NCI-H187 treated with DMSO at 0.1 percent for 48 hours (cell line): ENCODE results near the gene TRIOBP.

Source experiments
- DNase-seq: peaks from one replicate; lab custom pipeline; 2025; lab: John Stamatoyannopoulos, UW

TRIOBP gene

DNA sequence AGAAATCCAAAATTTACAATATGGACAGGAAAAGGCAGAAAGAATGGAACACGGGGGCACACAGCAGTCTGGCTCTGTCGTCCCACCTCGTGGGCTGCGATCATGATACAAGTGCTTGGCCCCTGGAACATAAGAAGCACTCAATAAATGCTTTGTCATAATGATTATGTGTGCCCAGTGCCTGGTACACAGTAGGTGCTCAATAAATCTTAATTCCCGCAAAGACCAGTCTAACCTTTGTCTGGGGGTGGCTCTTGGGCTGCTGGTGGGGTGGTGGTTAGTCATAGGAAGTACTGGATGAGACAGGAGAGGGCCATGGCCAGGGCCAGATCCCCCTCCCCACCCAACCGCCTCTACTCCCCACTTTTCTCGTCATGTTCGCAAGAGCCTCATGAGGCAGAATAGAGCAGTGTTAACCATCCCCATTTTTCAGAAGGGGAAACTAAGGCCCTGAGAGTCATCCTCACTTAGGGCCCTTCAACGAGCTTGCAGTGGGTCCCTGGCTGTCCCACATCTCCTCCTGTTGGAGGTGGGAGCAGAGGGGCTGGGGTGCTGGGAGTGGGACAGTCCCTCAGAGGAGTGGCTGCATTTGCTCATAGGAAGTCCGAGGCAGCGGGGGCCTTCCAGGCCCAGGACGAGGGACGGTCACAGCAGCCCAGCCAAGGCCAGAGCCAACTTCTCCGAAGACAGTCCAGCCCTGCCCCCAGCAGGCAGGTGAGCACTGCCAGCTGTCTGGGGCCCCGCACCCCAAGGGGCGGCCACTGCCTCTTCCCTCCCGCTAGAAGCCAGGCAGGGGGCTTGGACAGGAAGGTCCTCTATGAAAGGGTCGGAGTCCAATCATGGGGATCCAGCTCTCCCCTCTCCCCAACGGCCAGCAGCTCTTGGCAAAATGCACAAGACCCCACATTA, 36.1 kb downstream of the TRIOBP start:
- no peak for DNase-seq

DNA sequence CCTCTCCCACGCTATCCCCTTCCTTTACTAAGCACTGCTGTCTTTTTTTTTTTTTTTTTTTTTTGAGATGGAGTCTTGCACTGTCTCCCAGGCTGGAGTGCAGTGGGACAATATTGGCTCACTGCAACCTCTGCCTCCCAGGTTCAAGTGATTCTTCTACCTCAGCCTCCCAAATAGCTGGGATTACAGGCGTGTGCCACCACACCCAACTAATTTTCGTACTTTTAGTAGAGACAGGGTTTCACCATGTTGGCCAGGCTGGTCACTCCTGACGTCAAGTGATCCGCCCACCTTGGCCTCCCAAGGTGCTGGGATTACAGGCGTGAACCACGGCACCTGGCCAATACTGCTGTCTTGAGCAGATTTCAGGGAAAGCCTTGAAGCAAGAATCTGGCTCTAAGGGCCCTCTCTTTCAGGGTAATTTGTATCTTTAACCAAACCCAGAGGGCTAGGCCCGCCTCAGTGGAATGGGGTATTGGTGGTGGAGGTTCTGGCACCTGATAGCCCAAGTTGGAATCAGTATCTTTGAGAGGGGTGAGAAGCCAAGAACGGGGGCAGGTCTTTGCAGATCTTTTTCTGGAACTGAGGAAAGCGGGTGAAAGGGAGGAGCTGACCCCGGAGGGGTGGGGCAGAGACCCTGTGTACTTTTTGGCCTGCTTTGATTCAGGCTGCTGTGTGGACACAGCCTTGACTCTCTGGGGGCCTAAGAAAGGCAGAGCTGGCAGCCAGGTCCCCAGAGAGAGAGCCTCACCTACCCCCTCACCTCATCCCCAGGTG, 37.0 kb downstream of the TRIOBP start:
- DNase-seq = no peak

DNA sequence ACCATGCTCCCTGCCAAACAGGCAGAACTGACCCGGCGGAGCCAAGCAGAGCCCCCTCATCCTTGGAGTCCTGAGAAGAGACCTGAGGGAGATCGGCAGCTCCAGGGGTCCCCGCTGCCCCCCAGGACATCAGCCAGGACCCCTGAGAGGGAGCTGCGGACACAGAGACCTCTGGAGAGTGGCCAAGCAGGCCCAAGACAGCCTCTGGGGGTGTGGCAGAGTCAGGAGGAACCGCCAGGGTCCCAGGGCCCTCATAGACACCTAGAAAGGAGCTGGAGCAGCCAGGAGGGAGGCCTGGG, 37.5 kb downstream of the TRIOBP start:
- no peak for DNase-seq

DNA sequence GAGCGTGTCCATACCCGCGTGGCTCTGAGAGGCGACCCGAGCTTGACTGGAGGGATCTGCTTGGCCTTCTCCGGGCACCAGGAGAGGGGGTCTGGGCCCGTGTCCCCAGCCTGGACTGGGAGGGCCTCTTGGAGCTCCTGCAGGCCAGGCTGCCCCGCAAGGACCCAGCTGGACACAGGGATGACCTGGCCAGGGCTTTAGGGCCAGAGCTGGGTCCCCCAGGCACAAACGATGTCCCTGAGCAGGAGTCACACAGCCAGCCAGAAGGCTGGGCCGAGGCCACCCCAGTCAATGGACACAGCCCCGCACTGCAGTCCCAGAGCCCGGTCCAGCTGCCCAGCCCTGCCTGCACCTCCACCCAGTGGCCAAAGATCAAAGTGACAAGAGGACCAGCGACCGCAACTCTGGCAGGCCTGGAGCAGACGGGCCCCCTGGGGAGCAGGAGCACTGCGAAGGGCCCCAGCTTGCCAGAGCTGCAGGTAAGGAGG, 38.2 kb downstream of the TRIOBP start:
- DNase-seq = no peak

DNA sequence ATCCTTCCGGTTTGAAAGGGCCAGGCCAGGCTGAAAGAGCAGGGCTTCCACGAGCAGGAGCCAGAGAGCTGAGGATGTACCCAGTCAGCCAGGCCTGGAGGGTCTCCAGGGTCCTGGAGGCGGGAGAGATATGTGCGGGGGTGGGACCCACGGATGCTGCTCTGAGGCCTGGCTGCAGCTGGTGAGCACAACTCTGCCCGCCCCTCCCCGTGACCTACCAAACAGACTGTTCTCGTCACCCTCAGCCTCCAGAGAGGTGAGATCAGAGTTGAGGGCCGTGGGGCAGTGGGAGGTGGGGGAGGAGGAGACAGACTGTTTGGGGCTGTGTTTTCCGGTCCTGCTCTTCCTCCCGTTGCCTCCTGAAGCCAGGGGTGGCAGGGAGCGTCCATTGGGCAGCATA, 42.2 kb downstream of the TRIOBP start:
- DNase-seq = no peak

DNA sequence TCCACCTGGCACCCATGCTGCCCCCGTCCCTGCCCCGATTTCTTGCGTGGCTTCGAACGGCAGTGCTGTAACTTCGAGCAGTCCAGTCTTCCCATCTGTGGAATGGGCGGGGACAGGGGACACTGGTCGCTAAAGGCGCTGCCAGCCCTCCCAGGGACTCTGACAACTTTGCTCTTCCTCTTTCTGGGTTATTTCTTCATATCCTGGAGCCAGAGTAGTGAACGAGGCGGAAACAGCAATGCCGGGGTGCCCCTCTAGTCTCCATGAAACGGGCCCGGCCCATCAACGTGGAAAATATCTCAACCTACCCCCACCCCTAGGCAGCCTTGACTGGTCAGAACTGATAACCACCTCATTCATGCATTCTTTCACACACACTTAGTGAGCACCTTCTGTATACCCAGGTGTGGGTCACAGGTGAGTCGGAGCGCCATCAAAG, 42.8 kb downstream of the TRIOBP start:
- no peak for DNase-seq

DNA sequence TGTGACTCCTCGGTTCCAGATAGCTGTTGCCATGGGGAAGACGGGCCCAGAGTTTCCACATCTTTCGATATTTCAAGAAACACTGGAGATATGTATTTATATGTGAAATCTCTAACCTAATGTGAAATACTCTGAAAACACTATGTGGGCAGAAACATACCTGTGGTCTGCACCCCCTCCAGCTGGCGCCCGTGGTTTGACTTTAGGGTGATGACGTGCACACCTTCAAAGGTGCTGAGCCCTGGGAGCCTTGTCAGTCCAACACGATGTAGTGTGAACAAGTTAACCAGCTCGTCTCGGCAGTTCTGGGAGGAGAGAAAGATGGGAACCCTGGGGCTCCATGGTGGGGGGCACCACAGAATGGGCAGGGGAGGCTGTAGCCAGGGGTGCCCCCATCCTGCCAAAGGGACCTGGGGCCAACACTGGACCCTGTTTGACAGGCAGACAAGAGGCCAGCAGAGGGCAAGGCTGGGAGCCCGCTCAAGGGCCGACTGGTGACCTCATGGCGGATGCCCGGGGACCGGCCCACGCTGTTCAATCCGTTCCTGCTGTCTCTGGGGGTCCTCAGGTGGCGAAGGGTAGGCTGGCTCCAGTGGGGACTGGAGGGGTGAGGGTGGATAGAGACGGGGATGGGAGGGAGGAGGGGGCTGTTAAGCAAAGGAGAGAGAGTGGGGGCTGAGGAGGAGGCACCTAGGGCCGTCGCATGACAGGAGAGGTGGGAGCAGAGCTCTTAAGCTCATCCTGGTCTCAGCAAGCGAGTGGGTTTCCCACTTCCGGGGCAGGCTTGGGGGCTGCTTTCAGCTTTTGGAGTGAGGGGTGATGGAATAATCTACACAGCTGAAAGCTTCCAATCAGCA, 43.8 kb downstream of the TRIOBP start:
- no peak for DNase-seq

DNA sequence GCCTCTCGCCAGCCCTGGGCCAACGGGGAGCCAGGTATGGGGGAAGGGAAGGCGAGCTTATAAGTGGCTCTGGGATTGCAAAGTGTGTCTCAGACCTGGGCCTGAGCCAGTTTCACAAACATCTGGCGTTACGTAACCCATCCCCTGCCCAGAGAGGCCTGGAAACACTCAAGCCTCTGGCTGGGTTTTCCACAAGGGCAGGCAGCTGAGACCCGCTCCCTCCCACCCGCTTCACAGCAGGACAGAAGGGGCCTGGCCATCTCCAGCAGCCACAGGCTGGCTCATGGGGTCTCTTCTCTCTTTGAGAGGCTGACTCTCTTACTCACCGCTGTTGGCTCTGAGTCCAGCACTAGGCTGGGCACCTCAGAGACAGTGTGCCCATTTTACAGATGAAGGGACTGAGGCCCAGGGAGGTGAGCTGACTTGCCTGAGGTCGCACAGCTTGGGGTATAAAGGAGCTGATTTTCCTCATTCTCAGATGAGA, 44.5 kb downstream of the TRIOBP start:
- peak; percentile 2 for DNase-seq

DNA sequence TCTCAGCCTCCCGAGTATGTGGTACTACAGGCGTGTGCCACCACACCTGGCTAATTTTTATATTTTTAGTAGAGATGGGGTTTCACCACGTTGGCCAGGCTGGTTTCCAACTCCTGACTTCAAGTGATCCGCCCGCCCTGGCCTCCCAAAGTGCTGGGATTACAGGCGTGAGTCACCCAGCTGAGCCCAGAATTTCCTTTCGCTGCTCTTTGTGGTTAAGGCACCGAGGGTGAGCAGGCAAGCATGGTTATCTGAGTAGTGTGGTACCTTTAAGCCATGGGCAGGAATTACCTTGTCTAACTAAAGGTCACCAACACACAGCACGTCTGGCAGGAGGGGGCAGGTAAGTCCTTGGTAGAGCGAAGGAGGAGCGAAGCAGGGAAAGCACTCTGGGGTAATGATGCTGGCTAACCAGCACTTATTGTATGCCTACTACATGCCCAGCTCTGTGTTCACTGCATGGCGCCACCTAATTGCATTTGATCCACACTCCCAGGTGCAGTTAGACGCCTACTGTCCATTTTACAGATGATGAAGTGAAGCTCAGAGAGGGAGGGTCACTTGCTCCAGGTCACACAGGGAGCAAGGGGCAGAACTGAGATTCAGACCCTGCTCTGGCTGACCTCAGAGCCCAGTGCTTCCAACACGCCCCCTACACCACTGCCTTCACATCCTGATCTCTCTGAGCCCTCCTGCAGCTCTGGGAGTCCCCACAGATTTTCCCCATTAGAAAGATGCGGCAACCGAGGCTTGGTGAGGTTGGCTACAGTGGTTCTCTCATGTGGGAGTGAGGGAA, 45.7 kb downstream of the TRIOBP start:
- DNase-seq = no peak

DNA sequence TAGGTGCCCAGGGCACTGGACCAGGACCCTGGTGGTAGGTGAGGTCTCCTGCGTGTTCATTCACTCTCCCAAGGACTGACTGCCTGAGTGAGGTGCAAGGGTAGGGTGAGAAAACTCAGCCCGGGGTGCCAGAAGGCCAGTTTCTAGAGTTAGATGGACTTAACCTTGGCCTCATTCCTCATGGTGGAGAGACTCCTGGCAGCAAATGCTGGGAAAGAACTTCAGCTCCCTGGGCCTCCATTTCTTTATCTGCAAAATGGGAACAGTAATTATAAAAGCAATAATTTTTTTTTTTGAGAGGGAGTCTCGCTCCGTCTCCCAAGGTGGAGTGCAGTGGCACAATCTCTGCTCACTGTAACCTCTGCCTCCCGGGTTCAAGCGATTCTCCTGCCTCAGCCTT, 47.7 kb downstream of the TRIOBP start:
- DNase-seq = no peak

DNA sequence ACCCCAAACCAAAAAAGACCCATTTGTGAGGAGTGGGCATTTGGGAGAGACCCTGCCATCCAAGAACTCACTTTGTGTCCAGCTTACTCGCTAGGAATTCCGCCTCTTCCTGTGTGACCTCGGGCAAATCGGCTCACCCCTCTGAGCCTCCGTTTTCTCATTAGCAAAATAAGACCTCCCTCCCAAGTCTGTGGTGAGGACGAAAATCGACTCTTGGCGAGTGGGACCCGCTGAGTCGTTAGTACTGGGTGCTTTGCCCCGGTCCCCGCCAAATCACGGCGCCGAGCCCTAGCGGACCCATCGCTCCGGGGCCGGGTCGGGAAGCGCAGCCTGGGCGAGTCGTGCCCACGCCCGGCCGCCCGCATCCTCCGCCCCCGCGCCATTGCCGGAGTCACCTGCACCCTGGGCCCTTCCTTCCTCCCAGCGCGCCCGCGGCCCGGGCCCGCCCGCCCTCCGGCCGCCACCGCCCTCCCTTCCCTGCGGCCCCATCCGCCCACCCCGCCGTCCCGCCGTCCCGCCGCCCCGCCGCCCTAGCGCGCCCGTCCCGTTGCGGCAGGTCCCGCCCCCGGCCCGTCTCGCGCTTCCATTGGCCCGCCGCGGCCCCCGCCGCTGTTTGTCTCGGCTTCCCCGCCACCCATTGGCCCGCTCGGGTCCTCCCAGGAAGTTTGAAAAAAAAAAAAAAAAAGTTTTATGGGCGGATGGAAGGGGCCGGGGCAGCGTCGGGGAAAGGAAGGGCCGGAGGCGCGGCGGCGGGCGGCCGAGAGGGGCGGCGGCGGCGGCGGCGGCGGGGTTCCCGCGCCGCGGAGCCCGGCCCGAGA, 48.9 kb downstream of the TRIOBP start:
- no peak for DNase-seq

DNA sequence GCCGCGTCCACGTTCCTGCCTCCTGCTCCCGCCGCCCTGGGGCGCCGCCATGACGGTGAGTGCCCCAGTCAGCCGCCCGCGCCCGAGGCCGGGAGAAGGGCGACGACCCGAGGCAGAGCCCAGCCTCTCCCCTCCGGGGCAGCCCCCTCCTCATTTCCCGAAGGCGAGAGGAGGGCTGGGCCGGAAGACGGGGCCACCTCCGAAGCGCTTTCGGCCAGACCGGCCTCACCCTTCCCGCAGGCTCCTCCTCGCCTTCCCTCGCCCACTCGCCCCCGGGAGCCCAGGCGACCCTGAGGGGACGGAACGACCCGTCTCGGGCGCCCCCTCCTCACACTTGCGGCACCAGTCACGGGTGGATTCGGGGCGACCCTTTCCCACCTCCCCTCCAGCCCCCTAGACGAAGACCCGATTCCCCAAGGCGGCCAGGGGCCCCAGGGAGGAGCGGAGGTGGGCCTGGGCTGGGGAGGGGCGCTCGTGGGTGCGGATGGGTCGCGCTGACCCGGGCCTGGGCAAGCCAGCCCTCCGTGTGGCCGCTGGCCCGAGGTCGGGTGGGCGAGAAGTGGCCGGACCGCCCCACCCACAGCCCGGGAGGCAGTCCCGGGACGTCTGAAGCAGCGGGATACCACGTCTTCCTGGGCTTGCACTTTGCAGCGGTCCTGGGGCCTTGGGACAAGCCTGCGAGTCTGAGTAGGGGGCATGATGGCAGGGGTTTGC, 49.7 kb downstream of the TRIOBP start:
- DNase-seq = no peak

DNA sequence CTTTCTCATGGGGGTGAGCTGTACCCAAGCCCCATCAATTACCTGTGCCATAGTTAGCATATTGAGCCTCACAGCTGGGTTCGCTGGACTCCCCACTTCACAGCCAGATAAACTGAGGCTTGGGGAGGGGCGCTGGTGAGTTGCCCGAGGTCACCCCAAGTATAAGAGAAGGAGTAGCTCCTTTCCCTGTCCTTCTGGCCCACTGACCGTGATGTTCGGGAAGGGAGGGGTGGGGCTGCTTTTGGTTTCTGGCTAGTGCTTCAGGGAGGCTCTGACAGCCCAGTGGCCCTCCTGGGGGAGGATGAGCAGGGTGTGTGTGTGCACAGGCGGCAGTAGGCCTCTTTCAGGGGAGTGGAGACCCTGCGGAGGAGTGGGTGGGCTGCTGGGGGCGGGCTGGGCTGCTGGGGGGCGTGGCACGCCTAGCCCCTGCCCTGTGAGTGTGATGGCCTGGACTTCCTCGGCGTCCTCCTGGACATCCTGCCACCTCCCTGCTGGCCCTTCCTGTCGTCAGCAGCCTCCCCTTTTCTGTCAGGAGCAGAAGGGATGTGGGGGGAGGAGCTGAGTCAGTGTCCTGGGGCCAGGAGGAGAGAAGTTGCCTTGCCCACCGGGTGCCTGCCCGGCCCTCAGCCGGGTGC, 50.3 kb downstream of the TRIOBP start:
- DNase-seq = no peak

DNA sequence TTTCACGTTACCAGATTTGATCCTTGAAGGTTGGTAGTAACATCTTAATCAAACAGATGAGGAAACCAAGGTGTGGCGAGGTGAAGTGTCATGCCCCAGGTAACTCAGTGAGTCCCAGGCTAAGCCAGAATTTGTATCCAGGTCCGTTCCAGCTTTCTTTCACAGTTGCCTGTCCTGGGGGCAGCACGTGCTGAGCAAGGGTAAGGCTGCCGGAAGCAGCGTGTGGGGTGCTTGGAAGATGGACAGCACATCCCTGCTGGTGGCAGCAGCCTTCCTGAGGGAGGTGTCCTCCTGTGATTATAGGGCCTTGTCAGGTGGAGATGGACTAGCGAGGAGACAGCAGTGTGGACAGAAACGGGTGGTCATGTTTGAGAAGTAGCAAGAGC, 50.9 kb downstream of the TRIOBP start:
- no peak for DNase-seq

DNA sequence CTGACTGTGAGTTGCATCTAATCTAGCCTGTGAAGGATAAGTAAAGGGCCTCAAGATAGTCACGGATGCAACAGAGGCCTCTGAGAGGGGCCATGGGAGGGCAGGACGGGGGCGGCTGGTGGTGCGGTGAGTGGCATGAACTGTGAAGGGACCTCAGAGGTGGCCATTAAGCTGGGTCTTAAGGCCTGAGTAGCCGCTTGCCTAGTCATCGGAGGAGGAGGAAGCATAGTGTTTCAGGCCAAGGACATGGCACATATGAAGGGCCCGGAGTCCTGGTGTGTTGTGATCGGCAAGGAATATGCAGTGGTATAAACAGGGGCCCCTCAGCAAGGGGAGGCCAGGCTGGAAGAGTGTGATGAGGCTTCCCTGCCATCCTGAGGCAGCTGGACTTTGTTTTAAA, 51.8 kb downstream of the TRIOBP start:
- DNase-seq = no peak

DNA sequence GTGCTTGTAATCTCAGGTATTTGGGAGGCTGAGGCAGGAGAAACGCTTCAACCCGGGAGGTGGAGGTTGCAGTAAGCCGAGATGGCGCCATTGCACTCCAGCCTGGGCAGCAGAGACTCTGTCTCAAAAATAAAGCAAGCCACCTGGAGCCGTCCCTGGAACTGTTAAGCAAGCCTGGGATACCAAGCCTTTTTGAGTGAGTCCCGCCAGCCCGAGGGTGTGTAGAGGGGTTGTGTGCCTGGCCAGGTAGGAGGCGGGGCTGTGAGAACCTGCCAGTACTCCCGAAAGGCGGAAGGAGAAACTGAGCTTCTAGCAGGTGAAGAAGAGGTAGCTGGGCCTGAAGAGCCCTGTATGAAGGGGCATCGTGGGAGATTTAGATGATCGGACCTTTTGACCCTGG, 52.4 kb downstream of the TRIOBP start:
- no peak for DNase-seq

DNA sequence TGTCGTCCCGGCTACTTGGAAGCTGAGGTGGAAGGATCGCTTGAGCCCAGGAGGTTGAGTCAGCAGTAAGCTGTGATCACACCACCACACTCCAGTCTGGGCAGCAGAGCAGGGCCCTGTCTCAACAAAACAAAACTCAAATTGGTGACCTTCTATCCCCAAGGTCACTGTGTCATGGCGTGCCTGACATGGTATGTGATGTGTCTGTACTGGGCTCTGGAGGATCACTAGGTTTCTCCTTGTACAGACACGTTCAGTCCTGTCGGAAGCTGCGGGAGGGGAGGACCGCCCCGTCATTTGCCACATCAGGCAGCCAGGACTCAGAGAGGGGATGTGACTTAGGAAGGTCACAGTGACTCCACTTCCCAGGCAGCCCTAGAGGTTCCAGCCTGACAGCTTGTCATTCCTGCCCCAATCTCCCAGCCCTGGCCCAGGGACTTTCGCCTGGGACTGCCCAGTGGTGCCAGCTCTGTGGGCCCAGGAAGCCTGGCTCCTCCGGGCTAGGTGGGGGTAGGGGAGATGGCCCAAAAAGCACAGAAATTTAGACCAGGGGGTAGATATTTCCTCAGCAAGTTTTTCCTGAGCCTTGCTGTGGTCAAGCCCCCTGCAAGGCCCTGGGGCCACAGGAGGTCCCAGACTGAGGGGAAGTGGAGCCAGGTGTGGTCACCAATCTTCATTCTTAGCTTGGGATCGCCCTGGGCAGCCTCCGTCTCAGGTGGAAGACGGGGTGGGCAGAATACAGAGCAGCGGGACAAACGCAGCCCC, 53.2 kb downstream of the TRIOBP start:
- no peak for DNase-seq

DNA sequence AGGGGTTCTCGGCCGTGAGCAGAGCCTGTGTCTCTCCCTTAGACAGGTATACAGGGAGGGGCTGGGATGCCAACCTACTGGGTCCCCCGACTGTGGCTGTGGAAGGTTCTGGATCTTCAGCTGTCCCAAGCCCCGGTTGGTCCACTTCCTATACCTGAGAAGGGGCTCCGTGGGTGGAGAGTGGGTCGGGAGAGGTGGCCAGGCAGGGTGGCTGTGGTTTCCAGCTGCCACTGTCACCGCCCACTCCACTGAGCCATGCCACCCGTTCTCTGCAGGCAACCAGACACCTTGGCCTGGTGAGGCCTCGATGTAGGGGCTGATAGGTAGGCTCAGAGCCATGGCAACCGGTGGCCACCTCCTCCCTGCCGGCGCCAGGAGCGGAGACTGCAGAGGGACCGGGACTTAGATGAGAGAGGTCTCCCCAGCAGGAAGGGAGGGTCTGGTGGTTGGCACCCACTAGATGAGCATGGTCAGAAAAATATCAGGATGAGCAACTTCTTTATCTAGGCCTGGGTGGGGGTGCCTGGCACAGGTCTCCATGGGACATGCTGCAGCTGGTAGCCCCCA, 53.8 kb downstream of the TRIOBP start:
- no peak for DNase-seq
